MM.1S (cell line): ENCODE data around the gene TMTC1.

Experiments used
- EZH2phosphoT487 ChIP-seq: fragments of 300-600 bp; sonication (generic); IDR thresholded peaks from 2 replicates; pipeline ENCODE4 v1.6.1; 2018; ENCODE audit warnings: antibody characterized with exemption, low read length
- TF ChIP-seq, protein P1 (sequence below): fragments of 300-600 bp; sonication (generic); IDR thresholded peaks from 2 replicates; pipeline ENCODE4 v1.5.1; 2016; ENCODE audit warnings: antibody characterized with exemption, low read length, mixed read lengths

DNA sequence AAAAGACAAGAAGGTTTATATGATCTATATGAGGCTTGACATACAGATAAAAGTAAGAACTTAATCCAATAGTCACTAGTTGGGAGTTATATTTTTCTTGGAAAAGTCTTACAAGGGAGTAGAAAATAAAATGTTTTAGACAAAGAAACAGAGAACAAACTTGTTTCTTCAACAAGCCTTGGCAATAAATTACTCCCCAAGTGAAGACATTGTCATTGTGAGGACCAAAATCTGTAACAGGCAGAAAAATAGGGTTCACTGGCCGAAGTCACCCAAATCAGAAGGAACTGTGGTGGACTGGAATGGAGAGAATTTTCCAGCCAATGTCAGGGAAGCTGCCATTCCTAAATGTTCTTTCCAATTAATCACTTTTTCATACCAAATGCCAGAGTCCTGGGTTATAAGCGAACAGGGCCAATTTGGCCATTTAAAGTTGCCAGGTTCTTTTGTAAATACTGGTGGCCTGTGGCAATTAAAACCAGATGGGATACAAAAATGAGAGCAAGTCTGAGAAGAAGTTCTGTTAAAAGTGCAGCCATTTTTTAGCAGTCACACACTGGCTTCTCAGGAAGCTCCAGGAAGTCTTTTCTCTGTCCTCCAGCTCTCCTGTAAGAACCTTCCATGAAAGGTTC is 168.9 kb downstream of the TMTC1 start:
- TF ChIP-seq, protein P1, sequence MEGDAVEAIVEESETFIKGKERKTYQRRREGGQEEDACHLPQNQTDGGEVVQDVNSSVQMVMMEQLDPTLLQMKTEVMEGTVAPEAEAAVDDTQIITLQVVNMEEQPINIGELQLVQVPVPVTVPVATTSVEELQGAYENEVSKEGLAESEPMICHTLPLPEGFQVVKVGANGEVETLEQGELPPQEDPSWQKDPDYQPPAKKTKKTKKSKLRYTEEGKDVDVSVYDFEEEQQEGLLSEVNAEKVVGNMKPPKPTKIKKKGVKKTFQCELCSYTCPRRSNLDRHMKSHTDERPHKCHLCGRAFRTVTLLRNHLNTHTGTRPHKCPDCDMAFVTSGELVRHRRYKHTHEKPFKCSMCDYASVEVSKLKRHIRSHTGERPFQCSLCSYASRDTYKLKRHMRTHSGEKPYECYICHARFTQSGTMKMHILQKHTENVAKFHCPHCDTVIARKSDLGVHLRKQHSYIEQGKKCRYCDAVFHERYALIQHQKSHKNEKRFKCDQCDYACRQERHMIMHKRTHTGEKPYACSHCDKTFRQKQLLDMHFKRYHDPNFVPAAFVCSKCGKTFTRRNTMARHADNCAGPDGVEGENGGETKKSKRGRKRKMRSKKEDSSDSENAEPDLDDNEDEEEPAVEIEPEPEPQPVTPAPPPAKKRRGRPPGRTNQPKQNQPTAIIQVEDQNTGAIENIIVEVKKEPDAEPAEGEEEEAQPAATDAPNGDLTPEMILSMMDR, result no peak
- TF ChIP-seq EZH2phosphoT487, result no peak
